NCI-H2081 treated with DMSO at 0.1 percent for 48 hours (cell line): ENCODE data around the gene CCDC88C.

Experiments
- DNase-seq: peaks from one replicate; lab custom pipeline; 2025; lab: John Stamatoyannopoulos, UW

CCDC88C gene

DNA sequence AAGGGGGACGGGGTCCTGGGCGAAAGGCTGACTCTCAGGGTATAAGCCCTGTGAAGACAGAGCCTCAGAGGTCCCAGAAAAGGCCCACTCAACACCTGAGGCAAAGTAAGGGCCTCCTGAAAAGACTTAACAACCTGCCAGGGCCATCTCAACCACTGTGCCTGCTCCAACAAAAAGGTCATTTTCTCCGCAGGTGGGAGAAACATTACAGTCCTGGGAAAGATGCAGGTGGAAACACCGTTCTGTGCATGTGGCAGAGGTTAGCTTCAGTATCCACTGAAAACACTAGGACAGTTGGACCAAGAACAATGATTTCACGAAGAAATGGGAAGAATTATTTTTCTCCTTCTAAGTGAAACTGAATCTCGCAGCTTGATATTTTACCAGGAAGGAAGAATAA lies 50.9 kb downstream of the CCDC88C start:
- DNase-seq, result no peak

DNA sequence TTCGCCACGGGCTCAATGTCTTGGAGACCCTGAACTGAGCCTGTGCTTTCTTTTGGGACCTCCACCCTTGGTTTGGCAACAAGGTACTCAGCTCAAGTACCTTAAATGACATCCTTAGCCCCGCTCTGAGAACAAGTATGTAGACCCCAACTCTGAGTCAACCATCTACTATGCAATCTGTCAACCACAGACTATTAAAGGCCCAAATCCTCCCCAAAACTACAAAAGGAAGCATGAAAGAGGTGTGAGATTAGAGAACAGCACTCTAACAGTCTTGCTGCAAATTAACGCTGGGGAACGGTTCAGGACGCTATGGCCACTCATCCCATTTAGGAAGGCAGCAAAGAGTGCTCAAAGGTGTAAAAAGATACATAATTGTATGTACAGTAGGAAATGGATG lies 52.1 kb downstream of the CCDC88C start:
- no peak for DNase-seq

GRCh38 chr14:91364524-91365270 lies 52.9 kb downstream of the CCDC88C start:
- DNase-seq, result no peak

DNA sequence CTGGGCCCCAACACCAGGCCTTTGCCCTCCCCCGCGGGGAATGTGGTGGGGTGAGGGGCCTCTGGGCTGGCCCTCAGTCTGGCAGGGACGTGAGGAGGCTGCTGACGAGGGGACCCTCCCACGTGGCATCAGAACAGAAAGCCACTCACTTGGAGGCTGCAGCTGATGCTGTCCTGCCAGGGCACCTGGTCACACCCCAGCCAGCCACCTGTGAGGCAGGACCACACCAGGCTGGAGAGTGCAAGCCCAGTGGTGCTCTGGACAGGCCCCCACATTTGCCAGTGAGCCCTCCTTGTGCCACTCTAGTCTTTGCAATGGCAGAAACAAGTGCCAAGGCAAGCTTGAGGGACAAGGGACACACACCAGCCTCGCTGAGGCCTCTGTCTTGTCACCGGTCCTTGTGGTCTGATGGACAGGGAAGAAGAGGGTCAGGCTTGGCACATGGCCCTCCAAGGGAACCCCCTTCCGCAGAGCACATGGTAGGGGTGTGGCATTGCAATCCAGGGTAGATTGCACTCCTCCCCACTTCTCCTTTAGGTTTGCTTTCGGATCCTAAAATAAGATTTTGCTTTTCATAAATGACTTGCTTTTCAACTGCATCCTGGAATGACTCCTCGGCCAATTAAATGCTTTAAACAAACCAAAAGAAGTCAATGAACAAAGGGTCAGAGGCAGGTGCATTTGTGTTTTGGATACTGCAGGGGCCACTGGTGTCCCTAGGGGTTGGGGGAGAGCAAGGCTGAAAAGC lies 53.7 kb downstream of the CCDC88C start:
- no peak for DNase-seq

GRCh38 chr14:91361233-91361811 lies 56.3 kb downstream of the CCDC88C start:
- no peak for DNase-seq

DNA sequence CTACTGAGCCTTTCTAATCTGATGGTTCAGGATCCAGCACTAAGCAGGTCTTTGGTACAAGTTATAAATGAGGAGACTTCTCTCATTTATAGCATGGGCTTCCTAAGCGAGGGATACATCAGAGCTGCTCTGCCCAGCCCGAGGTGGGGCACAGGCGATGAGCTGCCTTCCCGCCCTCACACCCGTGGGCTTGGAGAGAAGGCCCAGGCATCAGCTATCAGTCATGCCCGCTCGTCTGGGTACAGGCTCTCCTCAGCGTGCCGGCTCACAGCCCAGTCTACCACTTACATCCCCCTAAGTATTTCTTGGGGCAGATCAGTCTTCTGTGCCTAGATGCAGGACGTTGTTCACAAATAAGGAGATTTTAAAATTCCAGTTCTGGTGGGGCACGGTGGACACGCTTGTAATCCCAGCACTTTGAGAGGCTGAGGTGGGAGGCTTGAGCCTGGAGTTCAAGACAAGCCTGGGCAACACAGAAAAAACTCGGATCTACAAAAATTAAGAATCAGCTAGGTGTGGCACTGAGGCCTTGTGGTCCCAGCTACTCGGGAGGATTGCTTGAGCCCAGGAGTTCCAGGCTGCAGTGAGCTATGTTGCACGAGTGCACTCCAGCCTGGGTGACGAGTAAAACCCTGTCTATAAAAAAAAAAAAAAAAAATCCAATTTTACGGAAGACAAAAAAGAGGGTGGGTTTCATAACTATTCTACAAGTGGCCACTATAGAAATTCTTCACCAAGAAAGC lies 57.0 kb downstream of the CCDC88C start:
- no peak for DNase-seq

DNA sequence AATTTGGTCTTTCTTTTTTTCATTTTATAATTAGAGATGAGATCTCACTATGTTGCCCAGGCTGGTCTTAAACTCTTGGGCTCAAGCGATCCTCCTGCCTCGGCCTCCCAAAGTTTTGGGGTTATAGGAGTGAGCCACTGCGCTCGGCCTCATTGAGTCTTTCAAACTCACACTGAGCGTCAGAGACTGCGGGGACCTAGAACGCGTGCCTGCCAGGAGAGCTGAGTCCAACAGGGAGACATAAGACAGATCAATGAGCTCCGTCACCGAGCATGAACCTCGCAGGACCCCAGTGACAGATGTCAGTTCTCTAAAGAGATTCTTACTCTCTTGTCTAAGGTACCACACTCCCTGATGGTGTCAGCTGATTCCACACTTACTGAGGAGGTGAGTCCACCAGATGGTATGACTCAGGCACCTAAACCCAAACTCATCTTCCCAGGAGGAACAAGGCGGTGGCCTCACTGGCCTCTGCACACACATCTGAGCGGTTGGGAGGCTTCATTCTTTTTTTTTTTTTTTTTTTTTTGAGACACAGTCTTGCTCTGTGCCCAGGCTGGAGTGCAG lies 58.9 kb downstream of the CCDC88C start:
- no peak for DNase-seq

DNA sequence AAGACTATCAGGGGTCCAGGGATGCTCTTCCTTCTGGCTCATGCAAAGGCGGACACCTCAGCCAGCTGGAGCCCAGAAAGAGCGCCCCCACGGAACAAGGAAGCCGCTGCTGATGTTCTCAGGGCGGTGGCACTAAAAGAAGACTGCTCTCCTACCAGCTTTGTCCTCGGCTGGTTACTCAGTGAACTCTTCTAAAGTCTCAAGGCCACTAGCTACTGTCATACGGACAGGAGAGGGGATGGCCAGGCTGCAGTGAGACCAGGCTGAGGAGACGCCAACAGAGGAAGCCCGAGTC lies 59.6 kb downstream of the CCDC88C start:
- DNase-seq, result no peak

- no peak for DNase-seq
These were observed 60.2 kb downstream of the CCDC88C start for GRCh38 chr14:91357272-91358024.

DNA sequence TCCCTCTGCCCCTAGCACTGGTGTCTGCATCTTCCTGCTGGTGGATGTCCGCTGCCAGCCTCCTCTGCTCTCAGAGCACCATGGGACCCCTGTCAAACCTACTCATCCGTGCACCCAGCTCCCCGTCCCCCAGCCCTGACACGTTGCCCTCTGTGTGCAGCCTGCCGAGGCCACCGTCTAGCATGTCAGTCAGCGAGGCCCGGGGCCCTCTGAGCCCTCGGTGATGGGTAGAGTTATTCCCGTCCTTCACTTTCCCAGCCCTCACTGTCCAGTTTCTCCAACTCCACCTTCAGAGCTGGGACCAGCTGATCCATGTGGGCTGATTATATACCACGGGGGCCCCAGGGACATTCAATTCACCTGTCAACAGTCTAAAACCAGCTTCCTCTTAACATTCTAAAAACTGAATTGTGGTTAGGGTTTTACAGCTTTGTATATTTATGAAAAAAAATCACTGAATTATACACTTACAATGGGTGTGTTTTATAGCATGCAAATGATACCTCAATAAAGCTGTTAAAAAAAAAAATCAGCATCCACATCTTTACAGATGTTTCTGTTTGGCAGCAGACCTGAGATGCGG lies 61.3 kb downstream of the CCDC88C start:
- no peak for DNase-seq

GRCh38 chr14:91354979-91355685 lies 62.5 kb downstream of the CCDC88C start:
- peak; percentile 72 for DNase-seq

DNA sequence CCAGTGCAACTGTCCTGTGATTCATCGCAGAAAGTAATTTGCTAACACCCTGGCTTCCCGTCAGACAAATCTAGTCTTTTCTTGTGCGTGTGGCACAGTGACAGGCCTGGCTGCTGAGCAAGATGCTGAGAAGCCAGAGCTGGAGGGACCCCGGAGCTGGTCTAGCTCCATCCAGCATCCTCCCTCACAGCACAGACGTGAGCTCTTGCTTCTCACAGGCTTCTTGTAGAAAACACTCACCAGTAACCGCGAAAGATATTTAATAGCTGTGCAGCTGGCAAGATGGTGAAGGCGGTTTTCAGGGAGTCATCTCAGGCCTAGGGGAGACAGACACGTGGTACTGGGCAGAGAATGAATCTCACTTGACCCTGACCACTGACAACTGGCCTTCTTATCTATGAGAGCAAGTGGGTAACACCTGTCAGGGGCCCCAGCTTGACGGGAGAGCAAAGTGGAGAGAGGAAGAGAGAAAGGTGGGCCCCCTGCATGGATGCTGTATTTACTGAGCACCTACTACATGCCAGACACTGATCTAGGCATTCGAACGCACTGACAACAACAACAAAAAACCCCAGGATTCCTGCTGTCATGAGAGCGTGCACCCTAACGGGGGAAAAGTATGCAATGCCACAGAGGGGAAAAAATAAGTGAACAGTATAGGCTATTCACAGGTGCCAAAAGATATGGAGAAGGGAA lies 63.3 kb downstream of the CCDC88C start:
- no peak for DNase-seq

DNA sequence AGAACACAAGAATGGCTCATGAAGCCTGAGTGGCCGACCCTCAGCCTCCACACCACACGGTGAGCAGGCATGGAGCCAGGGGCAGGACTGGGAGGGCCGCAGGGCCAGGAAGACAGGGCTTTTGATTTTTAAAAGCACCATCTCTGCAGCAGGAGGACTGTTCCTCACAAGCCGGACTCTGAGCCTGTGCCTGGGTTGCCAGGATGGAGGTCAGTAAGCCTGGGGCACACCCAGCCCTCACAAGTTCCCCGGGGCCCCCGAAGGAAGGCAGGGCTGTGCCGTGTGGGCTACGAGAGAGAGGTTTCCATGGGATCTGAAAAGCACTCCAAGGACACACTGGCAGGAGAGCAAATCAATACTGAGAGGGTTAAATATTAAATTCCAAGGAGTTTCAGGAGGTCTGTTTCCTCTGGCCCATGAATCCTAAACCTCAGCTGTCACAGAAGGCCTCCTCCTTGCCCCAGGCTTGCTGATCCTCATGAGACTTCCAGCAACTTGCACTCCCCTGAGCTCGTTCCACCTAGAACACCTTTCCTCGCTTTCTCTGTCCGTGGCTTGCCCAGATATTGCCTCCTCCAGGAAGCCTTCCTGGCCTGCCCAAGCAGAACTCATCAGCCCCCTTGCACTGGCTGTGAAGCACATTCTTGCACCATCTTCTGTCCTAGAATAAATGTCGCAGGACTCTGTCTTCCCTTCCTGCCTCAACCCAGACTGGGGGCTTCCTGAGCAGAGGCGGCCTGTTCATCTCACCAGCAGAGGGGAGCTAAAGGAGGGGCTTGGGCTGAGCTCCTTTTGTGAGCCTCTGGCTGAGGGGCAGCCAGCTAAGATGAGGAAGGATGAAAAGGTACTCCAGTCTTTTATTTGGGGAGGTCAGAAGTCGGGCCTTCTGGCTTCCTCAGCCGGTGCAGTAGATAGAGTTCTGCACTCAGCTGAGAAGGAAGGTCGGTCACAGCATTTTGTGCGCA lies 64.6 kb downstream of the CCDC88C start:
- no peak for DNase-seq

DNA sequence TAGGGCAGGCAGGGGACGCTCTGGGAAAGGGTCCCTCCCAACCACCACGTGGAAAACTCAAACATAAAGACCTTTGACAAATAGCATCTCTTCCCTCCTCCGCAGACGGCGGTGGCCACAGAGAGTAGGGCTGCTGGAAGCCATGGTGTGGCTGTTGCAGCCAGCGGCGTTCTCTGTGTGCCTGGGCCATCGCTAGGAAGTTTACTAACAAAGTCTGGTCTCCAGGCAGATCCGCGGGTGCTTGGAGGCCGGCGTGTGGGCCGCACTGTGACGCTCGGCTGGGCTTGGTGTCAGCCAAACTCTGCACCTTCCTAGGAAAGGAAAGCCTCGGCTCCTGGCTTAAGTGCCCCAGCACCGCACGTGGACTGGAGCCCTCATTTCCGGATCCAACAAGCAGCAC lies 65.6 kb downstream of the CCDC88C start:
- DNase-seq, result no peak

- no peak for DNase-seq
These were observed 66.1 kb downstream of the CCDC88C start for GRCh38 chr14:91351512-91351862.

- no peak for DNase-seq
These were observed 66.7 kb downstream of the CCDC88C start for GRCh38 chr14:91350813-91351511.

GRCh38 chr14:91350483-91350812 lies 67.2 kb downstream of the CCDC88C start:
- DNase-seq, result no peak

DNA sequence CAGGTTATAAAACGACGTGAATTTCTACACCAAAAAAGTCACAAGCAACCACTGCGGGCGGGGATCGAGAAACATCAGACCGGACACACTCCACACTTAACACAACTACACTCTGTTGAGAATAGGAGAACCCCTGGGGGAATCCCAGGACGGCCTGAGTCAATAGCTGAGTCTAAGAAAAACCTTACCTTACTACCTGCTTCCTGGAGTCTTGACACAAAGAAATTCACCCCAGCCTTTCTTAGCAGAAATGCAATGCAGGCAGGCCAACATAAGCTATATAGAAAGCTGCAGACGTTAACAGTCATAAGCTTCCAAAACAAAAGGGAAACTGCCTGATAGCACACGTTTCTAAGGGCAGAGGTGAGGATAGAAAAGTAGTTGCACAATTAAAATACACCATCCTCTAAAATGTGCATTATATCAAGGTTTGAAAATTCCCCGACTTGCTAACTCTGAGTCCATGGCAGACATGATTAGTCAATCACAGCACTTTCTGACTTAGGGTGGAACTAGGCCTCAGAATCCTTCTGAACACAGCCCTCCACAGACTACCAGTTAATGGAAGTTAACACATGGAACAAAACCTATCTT lies 68.0 kb downstream of the CCDC88C start:
- no peak for DNase-seq
